HepG2 (cell line): ENCODE data around the gene C22orf39. TPM values are rescaled to one million over a fixed set of nuclear protein-coding genes. Genes with fewer than 3 reads are reported as not detected.

ENCODE experiments used
- AKAP8 ChIP-seq: sonication (generic); formaldehyde crosslinking; IDR thresholded peaks from 2 replicates; pipeline ENCODE4 v1.5.1; 2020; ENCODE audit warnings: mild to moderate bottlenecking, missing genetic modification reagents
- ARNT ChIP-seq: fragments of 450-650 bp; IDR thresholded peaks from 2 replicates; pipeline ENCODE4 v1.6.1; 2017
- CBX2 ChIP-seq, 2 experiments: fragments of 200-600 bp in 1 of 2; sonication (generic); formaldehyde crosslinking in 1 of 2; IDR thresholded peaks; 2 replicates each; pipeline versions ENCODE4 v1.7.0 to v1.8.1; 2018 to 2022; ENCODE audit warnings: low read depth in 2 of 2, low read length in 1 of 2, mild to moderate bottlenecking in 1 of 2, missing genetic modification reagents in 1 of 2
- FOXA3 ChIP-seq: IDR thresholded peaks from 2 replicates; pipeline ENCODE4 v1.6.1; 2016; ENCODE audit warnings: missing genetic modification reagents, missing compliant biosample characterization
- FOXK1 ChIP-seq: sonication (generic); formaldehyde crosslinking; IDR thresholded peaks from 2 replicates; pipeline ENCODE4 v1.4.0; 2020; ENCODE audit warnings: low read depth, missing genetic modification reagents, borderline replicate concordance
- ISX ChIP-seq: sonication (generic); formaldehyde crosslinking; conservative IDR thresholded peaks from 2 replicates; pipeline ENCODE4 v1.5.0; 2020; ENCODE audit warnings: missing genetic modification reagents
- KAT2B ChIP-seq: fragments of 150-350 bp; IDR thresholded peaks from 2 replicates; pipeline ENCODE4 v1.6.1; 2014; ENCODE audit warnings: low read depth, low read length, borderline replicate concordance
- MIXL1 ChIP-seq: IDR thresholded peaks from 2 replicates; pipeline ENCODE4 v1.6.1; 2016
- MTA3 ChIP-seq: sonication (generic); formaldehyde crosslinking; IDR thresholded peaks from 2 replicates; pipeline ENCODE4 v1.4.0; 2020; ENCODE audit warnings: missing genetic modification reagents
- PHF5A ChIP-seq: IDR thresholded peaks from one replicate; pipeline ENCODE4 v1.6.1; 2018; ENCODE audit warnings: low read depth, missing genetic modification reagents; ENCODE audit not compliant: unreplicated experiment
- RARG ChIP-seq: sonication (generic); formaldehyde crosslinking; IDR thresholded peaks from 2 replicates; pipeline ENCODE4 v1.4.0; 2020; ENCODE audit warnings: low read depth, mild to moderate bottlenecking, missing genetic modification reagents
- REXO4 ChIP-seq: sonication (generic); formaldehyde crosslinking; IDR thresholded peaks from 2 replicates; pipeline ENCODE4 v1.8.0; 2022; ENCODE audit warnings: missing genetic modification reagents, mild to moderate bottlenecking, borderline replicate concordance
- SMAD3 ChIP-seq: sonication (generic); formaldehyde crosslinking; IDR thresholded peaks from 2 replicates; pipeline ENCODE4 v1.4.0; 2020; ENCODE audit warnings: missing genetic modification reagents
- XRCC5 ChIP-seq: fragments of 200-400 bp; formaldehyde crosslinking; optimal IDR thresholded peaks from 2 replicates; pipeline ENCODE3; 2017; ENCODE audit warnings: mild to moderate bottlenecking, low read length
- ZFP1 ChIP-seq: IDR thresholded peaks from 2 replicates; pipeline ENCODE4 v1.6.1; 2016
- ZNF234 ChIP-seq: sonication (generic); formaldehyde crosslinking; conservative IDR thresholded peaks from 2 replicates; pipeline ENCODE4 v1.5.1; 2020; ENCODE audit warnings: mild to moderate bottlenecking, missing genetic modification reagents
- ZNF263 ChIP-seq: sonication (generic); formaldehyde crosslinking; IDR thresholded peaks from 2 replicates; pipeline ENCODE4 v1.4.0; 2020; ENCODE audit warnings: missing genetic modification reagents
- ZNF576 ChIP-seq: sonication (generic); formaldehyde crosslinking; IDR thresholded peaks from 2 replicates; pipeline ENCODE4 v1.4.0; 2020; ENCODE audit warnings: mild to moderate bottlenecking, missing genetic modification reagents
- ZNF589 ChIP-seq: sonication (generic); formaldehyde crosslinking; conservative IDR thresholded peaks from 2 replicates; pipeline ENCODE4 v1.8.0; 2022; ENCODE audit warnings: mild to moderate bottlenecking, moderate library complexity, missing genetic modification reagents
- ZSCAN22 ChIP-seq: sonication (generic); formaldehyde crosslinking; IDR thresholded peaks from 2 replicates; pipeline ENCODE4 v1.4.0; 2020; ENCODE audit warnings: mild to moderate bottlenecking, missing genetic modification reagents
- polyA plus RNA-seq, 8 experiments: library from polyadenylated mRNA; depleted of rRNA in 3 of 8; stranded (reverse) in 7 of 8; unstranded in 1 of 8; fragments of >200 nt; fragmentation: Illumina TruSeq in 4 of 8; extraction: Trizol in 4 of 8; gene quantifications; 2 replicates each; pipeline versions ENCODE4 v1.2.1 to v1.2.3, GENCODE V29; 2011 to 2016; ENCODE audit warnings: low read depth in 4 of 8, missing spikeins in 1 of 8, mixed read lengths in 1 of 8; ENCODE audit not compliant: insufficient read depth in 1 of 8
- total RNA-seq, 5 experiments: library from RNA; depleted of rRNA; stranded (reverse); fragments of >200 nt; fragmentation: Illumina TruSeq; extraction: Trizol; gene quantifications; 2 replicates each; pipeline ENCODE4 v1.2.3, GENCODE V29; 2016; ENCODE audit warnings: low read depth in 1 of 5
- TF ChIP-seq, protein P1 (sequence below), 2 experiments: sonication (generic) in 1 of 2; formaldehyde crosslinking in 1 of 2; IDR thresholded peaks; 2 replicates each; pipeline versions ENCODE4 v1.4.0 to v1.6.1; 2018 to 2020; ENCODE audit warnings: missing genetic modification reagents in 2 of 2, borderline replicate concordance in 1 of 2, low read depth in 1 of 2, mild to moderate bottlenecking in 1 of 2, missing biosample characterization in 1 of 2
- TF ChIP-seq, protein P2 (sequence below): sonication (generic); formaldehyde crosslinking; IDR thresholded peaks from 2 replicates; pipeline ENCODE4 v1.8.0; 2022; ENCODE audit warnings: mild to moderate bottlenecking, missing genetic modification reagents; ENCODE audit not compliant: insufficient replicate concordance
- TF ChIP-seq, protein P3 (sequence below): sonication (generic); formaldehyde crosslinking; IDR thresholded peaks from 2 replicates; pipeline ENCODE4 v1.5.0; 2020; ENCODE audit warnings: mild to moderate bottlenecking, missing genetic modification reagents, moderate library complexity
- TF ChIP-seq, protein P4 (sequence below): IDR thresholded peaks from 2 replicates; pipeline ENCODE4 v1.6.1; 2016; ENCODE audit warnings: control low read depth

C22orf39 gene
- total and polyA plus RNA-seq, 2 of the 13 experiments (the other 11 are each of a cell fraction or from before 2014, with no cell fraction given): 23.4 to 26.4 TPM

- TF ChIP-seq ZNF234 (CRISPR knock-in tag) (peak; percentile 96; the same call in 1 of the 2 replicates), ZFP1 (CRISPR knock-in tag) (peak; percentile 91; the same call in 1 of the 2 replicates), KAT2B (no peak), XRCC5 (peak; percentile 99), PHF5A (CRISPR knock-in tag) (peak; percentile 99), ISX (CRISPR knock-in tag) (peak; percentile 20; the same call in 1 of the 2 replicates), FOXA3 (CRISPR knock-in tag) (peak; percentile 91), ZNF263 (CRISPR knock-in tag) (peak; percentile 70), ZNF576 (CRISPR knock-in tag) (peak; percentile 87; the same call in 1 of the 2 replicates), RARG (CRISPR knock-in tag) (no peak; the same call in 1 of the 2 replicates), MTA3 (CRISPR knock-in tag) (no peak), CBX2 (IDR thresholded peaks at IDR 0.05; ENCODE audit: low read depth, low read length) (no peak), CBX2 (CRISPR knock-in tag; IDR thresholded peaks at IDR 0.05; ENCODE audit: low read depth) (no peak), SMAD3 (CRISPR knock-in tag) (peak; percentile 97), FOXK1 (CRISPR knock-in tag) (peak; percentile 94), AKAP8 (CRISPR knock-in tag) (peak; percentile 92; the same call in 1 of the 2 replicates), REXO4 (CRISPR knock-in tag) (no peak), ZNF589 (CRISPR knock-in tag) (peak; percentile 87), ZSCAN22 (no peak), MIXL1 (CRISPR knock-in tag) (peak; percentile 64; the same call in 1 of the 2 replicates), ARNT (no peak)
- TF ChIP-seq, protein P1, sequence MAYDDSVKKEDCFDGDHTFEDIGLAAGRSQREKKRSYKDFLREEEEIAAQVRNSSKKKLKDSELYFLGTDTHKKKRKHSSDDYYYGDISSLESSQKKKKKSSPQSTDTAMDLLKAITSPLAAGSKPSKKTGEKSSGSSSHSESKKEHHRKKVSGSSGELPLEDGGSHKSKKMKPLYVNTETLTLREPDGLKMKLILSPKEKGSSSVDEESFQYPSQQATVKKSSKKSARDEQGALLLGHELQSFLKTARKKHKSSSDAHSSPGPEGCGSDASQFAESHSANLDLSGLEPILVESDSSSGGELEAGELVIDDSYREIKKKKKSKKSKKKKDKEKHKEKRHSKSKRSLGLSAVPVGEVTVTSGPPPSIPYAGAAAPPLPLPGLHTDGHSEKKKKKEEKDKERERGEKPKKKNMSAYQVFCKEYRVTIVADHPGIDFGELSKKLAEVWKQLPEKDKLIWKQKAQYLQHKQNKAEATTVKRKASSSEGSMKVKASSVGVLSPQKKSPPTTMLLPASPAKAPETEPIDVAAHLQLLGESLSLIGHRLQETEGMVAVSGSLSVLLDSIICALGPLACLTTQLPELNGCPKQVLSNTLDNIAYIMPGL (CRISPR knock-in tag; IDR thresholded peaks at IDR 0.05; ENCODE audit: borderline replicate concordance in 1 of 2, low read depth in 1 of 2): peak; percentile 97
- TF ChIP-seq, protein P2, sequence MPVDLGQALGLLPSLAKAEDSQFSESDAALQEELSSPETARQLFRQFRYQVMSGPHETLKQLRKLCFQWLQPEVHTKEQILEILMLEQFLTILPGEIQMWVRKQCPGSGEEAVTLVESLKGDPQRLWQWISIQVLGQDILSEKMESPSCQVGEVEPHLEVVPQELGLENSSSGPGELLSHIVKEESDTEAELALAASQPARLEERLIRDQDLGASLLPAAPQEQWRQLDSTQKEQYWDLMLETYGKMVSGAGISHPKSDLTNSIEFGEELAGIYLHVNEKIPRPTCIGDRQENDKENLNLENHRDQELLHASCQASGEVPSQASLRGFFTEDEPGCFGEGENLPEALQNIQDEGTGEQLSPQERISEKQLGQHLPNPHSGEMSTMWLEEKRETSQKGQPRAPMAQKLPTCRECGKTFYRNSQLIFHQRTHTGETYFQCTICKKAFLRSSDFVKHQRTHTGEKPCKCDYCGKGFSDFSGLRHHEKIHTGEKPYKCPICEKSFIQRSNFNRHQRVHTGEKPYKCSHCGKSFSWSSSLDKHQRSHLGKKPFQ (CRISPR knock-in tag): peak; percentile 86
- TF ChIP-seq, protein P3, sequence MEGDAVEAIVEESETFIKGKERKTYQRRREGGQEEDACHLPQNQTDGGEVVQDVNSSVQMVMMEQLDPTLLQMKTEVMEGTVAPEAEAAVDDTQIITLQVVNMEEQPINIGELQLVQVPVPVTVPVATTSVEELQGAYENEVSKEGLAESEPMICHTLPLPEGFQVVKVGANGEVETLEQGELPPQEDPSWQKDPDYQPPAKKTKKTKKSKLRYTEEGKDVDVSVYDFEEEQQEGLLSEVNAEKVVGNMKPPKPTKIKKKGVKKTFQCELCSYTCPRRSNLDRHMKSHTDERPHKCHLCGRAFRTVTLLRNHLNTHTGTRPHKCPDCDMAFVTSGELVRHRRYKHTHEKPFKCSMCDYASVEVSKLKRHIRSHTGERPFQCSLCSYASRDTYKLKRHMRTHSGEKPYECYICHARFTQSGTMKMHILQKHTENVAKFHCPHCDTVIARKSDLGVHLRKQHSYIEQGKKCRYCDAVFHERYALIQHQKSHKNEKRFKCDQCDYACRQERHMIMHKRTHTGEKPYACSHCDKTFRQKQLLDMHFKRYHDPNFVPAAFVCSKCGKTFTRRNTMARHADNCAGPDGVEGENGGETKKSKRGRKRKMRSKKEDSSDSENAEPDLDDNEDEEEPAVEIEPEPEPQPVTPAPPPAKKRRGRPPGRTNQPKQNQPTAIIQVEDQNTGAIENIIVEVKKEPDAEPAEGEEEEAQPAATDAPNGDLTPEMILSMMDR (CRISPR knock-in tag): peak; percentile 49
- TF ChIP-seq, protein P4, sequence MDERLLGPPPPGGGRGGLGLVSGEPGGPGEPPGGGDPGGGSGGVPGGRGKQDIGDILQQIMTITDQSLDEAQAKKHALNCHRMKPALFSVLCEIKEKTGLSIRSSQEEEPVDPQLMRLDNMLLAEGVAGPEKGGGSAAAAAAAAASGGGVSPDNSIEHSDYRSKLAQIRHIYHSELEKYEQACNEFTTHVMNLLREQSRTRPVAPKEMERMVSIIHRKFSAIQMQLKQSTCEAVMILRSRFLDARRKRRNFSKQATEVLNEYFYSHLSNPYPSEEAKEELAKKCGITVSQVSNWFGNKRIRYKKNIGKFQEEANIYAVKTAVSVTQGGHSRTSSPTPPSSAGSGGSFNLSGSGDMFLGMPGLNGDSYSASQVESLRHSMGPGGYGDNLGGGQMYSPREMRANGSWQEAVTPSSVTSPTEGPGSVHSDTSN: no peak
Observed at GRCh38 chr22:19432133-19432851, 15.2 kb downstream of the C22orf39 start, which contains the start of gene MRPL40 (continued).
